Endothelial cell of umbilical vein (primary cell): ENCODE data around the gene ZNF544. TPM values are rescaled to one million over a fixed set of nuclear protein-coding genes. Genes with fewer than 3 reads are reported as not detected.

Experiments
- BruUV-seq: library from RNA; stranded (reverse); fragments of 400-500 nt; replicated peaks from 2 replicates; lab custom pipeline; 2021; lab: Mats Ljungman, UMichigan
- CTCF ChIA-PET: fragments of 300-600, 350-600 bp; sonication (Branson Sonifier 250); formaldehyde crosslinking; loops from one replicate; lab custom pipeline; 2021; ENCODE audit warnings: antibody characterized with exemption, inconsistent platforms; lab: Charles Lee
- POLR2A ChIA-PET: fragments of 300-600, 350-600 bp; sonication (Branson Sonifier 250); formaldehyde crosslinking; loops from one replicate; lab custom pipeline; 2021; ENCODE audit warnings: antibody characterized with exemption, inconsistent platforms; lab: Charles Lee
- DNase-seq: peaks from one replicate; pipeline ENCODE4 v3.0.0-alpha.2; 2011; ENCODE audit warnings: low read depth, low spot score
- FAIRE-seq: peaks from 2 replicates; lab custom pipeline; 2011; peaks lifted over from hg19 to GRCh38; lab: Jason Lieb, UNC
- H2AFZ ChIP-seq: 2 replicates; pipeline ENCODE4 v1.6.0; 2012; ENCODE audit warnings: low read depth, low read length, control low read depth, inconsistent platforms
- H3K27ac ChIP-seq: 2 replicates; pipeline ENCODE4 v1.5.1; 2011; ENCODE audit warnings: low read depth, mild to moderate bottlenecking, control low read depth, low read length, moderate library complexity; ENCODE audit not compliant: insufficient read depth
- H3K27me3 ChIP-seq, 2 experiments: 2 replicates each; pipeline versions ENCODE4 v1.6.0 to v1.6.1; 2011; ENCODE audit warnings: low read length in 2 of 2, mixed read lengths in 1 of 2; ENCODE audit not compliant: control insufficient read depth in 2 of 2, insufficient read depth in 2 of 2
- H3K36me3 ChIP-seq, 2 experiments: 2 replicates in 1 of 2; 3 replicates in 1 of 2; pipeline ENCODE4 v1.5.1; 2011; ENCODE audit warnings: low read length in 2 of 2, mild to moderate bottlenecking in 1 of 2, moderate library complexity in 1 of 2; ENCODE audit not compliant: control insufficient read depth in 2 of 2, insufficient read depth in 2 of 2; ENCODE audit errors: extremely low read depth in 1 of 2
- H3K4me1 ChIP-seq: 3 replicates; pipeline ENCODE4 v1.5.1; 2011; ENCODE audit warnings: mild to moderate bottlenecking, low read length; ENCODE audit not compliant: control insufficient read depth, insufficient read depth; ENCODE audit errors: extremely low read depth
- H3K4me2 ChIP-seq: 2 replicates; pipeline ENCODE4 v1.6.1; 2011; ENCODE audit warnings: low read length, control low read depth, mixed read lengths; ENCODE audit not compliant: insufficient read depth
- H3K4me3 ChIP-seq, 3 experiments: fragments of 200-600 bp in 1 of 3; sonication (generic), shearing (Covaris generic) in 1 of 3; replicated peaks in 1 of 3; 2 replicates each; pipeline ENCODE4 v1.5.1; 2011 to 2016; ENCODE audit warnings: control low read depth in 3 of 3, low read length in 3 of 3, mild to moderate bottlenecking in 2 of 3, inconsistent platforms in 1 of 3, low read depth in 1 of 3, moderate library complexity in 1 of 3; ENCODE audit not compliant: insufficient read depth in 1 of 3
- H3K79me2 ChIP-seq: 2 replicates; pipeline ENCODE4 v1.6.0; 2012; ENCODE audit warnings: low read length, inconsistent platforms; ENCODE audit not compliant: control insufficient read depth, insufficient read depth
- H3K9ac ChIP-seq: replicated peaks from 2 replicates; pipeline ENCODE3; 2011; ENCODE audit warnings: low read length, control low read depth; ENCODE audit not compliant: insufficient read depth; ENCODE audit errors: extremely low read depth
- H3K9me1 ChIP-seq: replicated peaks from 3 replicates; pipeline ENCODE4 v1.6.0; 2011; ENCODE audit warnings: mild to moderate bottlenecking, low read length; ENCODE audit not compliant: control insufficient read depth, insufficient read depth; ENCODE audit errors: extremely low read depth
- H3K9me3 ChIP-seq: replicated peaks from 2 replicates; pipeline ENCODE4 v1.5.1; 2012; ENCODE audit warnings: low read length, inconsistent platforms; ENCODE audit not compliant: control insufficient read depth, insufficient read depth
- H4K20me1 ChIP-seq: replicated peaks from 2 replicates; pipeline ENCODE3; 2011; ENCODE audit warnings: mild to moderate bottlenecking, low read length; ENCODE audit not compliant: control insufficient read depth, insufficient read depth; ENCODE audit errors: extremely low read depth
- CTCF ChIP-seq, 2 donors: IDR thresholded peaks; 1 replicate in 1 of 2; 2 replicates in 1 of 2; pipeline ENCODE4 v1.5.1; 2011; ENCODE audit warnings: low read length in 2 of 2, mild to moderate bottlenecking in 2 of 2, moderate library complexity in 2 of 2, control low read depth in 1 of 2, inconsistent platforms in 1 of 2, low read depth in 1 of 2; ENCODE audit not compliant: insufficient read depth in 1 of 2; ENCODE audit errors: extremely low read depth in 1 of 2
- FOS ChIP-seq: IDR thresholded peaks from 2 replicates; pipeline ENCODE4 v1.6.1; 2011; ENCODE audit warnings: mild to moderate bottlenecking, low read length, moderate library complexity, borderline replicate concordance; ENCODE audit not compliant: insufficient read depth
- JUN ChIP-seq: IDR thresholded peaks from 2 replicates; pipeline ENCODE4 v1.6.1; 2011; ENCODE audit warnings: borderline replicate concordance, low read depth; ENCODE audit not compliant: insufficient read length, insufficient read depth
- MYC ChIP-seq: IDR thresholded peaks from one replicate; pipeline ENCODE4 v1.6.1; 2011; ENCODE audit warnings: mild to moderate bottlenecking, low read depth, low read length
- POLR2A ChIP-seq: IDR thresholded peaks from 2 replicates; pipeline ENCODE4 v1.6.1; 2012; ENCODE audit warnings: low read depth, mild to moderate bottlenecking, control low read depth, low read length
- POLR2AphosphoS5 ChIP-seq: IDR thresholded peaks from 2 replicates; pipeline ENCODE4 v1.6.1; 2012; ENCODE audit warnings: low read depth, mild to moderate bottlenecking, control low read depth, low read length, moderate library complexity; ENCODE audit not compliant: insufficient read depth
- dilution Hi-C: fragments of 300-500 bp; cut with MboI; formaldehyde crosslinking; loops from one replicate; pipeline ENCODE4 v1.15.0; 2019; ENCODE audit warnings: low sequenced_read_pairs; ENCODE audit not compliant: extremely low pct_ligation_motif_present
- intact Hi-C: fragments of 100-400 bp; cut with micrococcal nuclease; formaldehyde crosslinking; loops from one replicate; pipeline ENCODE4 v1.10.0; 2022
- polyA plus RNA-seq, 4 experiments: library from polyadenylated mRNA; depleted of rRNA in 3 of 4; stranded (reverse) in 3 of 4; unstranded in 1 of 4; fragments of >200 nt; gene quantifications; 2 replicates each; pipeline versions ENCODE4 v1.2.1 to v1.2.3, GENCODE V29; 2011 to 2012; ENCODE audit warnings: missing spikeins in 1 of 4
- total RNA-seq: library from RNA; stranded (reverse); gene quantifications from 2 replicates; pipeline ENCODE4 v1.2.3, GENCODE V29; 2021

ZNF544 gene
- total and polyA plus RNA-seq, 2 donors (not counting 3 experiments of a cell fraction or from before 2014, with no cell fraction given) = 33.4 to 45.4 TPM

DNA sequence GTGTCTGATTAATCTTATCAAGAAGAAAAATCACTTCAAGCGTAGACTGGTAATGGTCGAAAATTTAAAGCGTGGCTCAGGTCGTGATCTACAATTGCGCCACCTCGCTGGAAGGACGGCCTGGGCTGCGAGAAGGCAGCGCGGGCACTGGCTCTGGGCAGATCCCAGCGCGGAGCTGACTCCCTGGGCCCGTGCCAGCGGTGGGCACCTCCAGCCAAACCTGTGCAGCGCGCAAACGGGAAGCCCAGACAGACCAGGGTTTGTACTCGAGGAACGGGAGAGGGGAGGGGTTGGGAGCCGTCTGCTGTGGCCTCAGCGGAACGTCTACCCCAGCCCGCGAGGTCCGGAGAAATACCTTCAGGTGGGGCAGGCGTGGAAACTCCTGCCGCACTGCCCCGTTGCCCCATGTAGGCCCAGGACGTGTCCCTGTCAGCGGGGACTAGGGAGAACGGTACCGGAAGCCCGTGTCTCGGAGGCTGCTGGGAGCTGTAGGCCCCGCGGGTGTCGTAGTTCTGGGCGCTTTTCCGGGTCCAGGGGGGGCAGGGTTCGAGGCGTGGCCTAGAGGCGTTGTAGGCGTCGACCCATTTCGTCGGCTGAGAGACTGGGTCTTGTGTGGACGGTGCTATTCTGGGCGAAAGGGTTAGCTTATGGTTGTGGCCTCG is 24.8 kb upstream of the ZNF544 start:
- intact Hi-C loops (no loop called here), dilution Hi-C loops (no loop called here)
- DNase-seq (no peak), FAIRE-seq (no peak)
- peaks cover 8% of the 10 kb centered on the region for H3K9me3 ChIP-seq
- H3K9me1 ChIP-seq = no peaks in the 10 kb centered on the region
- peak overlapping the region in 1 of 3 experiments; percentile 11 for H3K4me3 ChIP-seq
- H3K27ac ChIP-seq = no peak overlapping the region
- H3K79me2 ChIP-seq = no peaks in the 10 kb centered on the region
- ChIA-PET CTCF (no interaction called here), POLR2A (no interaction called here)
- H3K4me2 ChIP-seq = no peak overlapping the region
- no peaks in the 10 kb centered on the region for H4K20me1 ChIP-seq
- H3K27me3 ChIP-seq = no peaks in the 10 kb centered on the region
- BruUV-seq = no TSS peak
- no peak overlapping the region for H2AFZ ChIP-seq
- H3K36me3 ChIP-seq = peaks cover 7 to 24% of the 10 kb centered on the region in 2 experiments
- H3K4me1 ChIP-seq = no peaks in the 10 kb centered on the region
- H3K9ac ChIP-seq = no peak overlapping the region
- no peak for TF ChIP-seq JUN
- TF ChIP-seq POLR2A = no peak
- TF ChIP-seq FOS = no peak
- peak; percentile 29 for TF ChIP-seq POLR2AphosphoS5

DNA sequence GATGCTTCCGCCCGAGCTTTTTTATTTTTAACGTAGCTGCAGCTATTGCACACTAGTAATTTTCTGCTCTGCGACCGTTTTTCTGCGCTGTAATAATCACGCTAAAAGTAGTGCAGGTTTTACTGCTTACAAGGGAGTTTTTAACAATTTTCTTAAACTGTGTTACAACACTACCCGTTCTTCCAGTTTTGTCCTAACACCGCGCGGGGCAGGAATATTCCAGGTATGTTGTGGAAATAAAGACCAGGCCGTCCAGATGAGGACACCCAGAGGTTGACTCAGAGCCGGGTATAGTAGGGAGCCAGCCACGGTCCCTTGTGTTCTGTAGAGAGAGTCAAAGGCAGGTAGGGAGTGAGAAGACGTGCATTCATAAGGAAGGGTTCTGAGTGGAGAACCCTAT is 24.1 kb upstream of the ZNF544 start:
- CTCF ChIA-PET = no interaction called here
- no peak overlapping the region for H3K4me3 ChIP-seq

More for the DNA sequence above, 24.1 kb upstream of the ZNF544 start:
- BruUV-seq = no TSS peak
- Histone ChIP-seq H3K27ac (no peak overlapping the region), H3K9me3 (peaks cover 8% of the 10 kb centered on the region), H3K36me3 (peaks cover 7 to 29% of the 10 kb centered on the region in 2 experiments), H3K79me2 (no peaks in the 10 kb centered on the region), H2AFZ (no peak overlapping the region), H3K4me2 (no peak overlapping the region), H3K9ac (no peak overlapping the region), H4K20me1 (no peaks in the 10 kb centered on the region), H3K27me3 (no peaks in the 10 kb centered on the region), H3K9me1 (no peaks in the 10 kb centered on the region), H3K4me1 (no peaks in the 10 kb centered on the region)
- POLR2A ChIA-PET = no interaction called here
- dilution Hi-C loops (no loop called here), intact Hi-C loops (no loop called here)
- no peak for DNase-seq
- no peak for FAIRE-seq
- no peak for TF ChIP-seq CTCF (IDR thresholded peaks at IDR 0.05; ENCODE audit: extremely low read depth in 1 of 2, insufficient read depth in 1 of 2, low read depth in 1 of 2, low read length in 2 of 2)
- no peak for TF ChIP-seq MYC
- no peak for TF ChIP-seq FOS
- no peak for TF ChIP-seq JUN
